NOMO-1 treated with DMSO at 0.1 percent for 48 hours (cell line): ENCODE data around the gene ALDH16A1.

Source experiments
- DNase-seq: peaks from one replicate; lab custom pipeline; 2025; ENCODE audit not compliant: unreplicated experiment; lab: John Stamatoyannopoulos, UW

ALDH16A1 gene

GRCh38 chr19:49507803-49508494 is 54.9 kb downstream of the ALDH16A1 start:
- no peak for DNase-seq

GRCh38 chr19:49512970-49513745 is 60.1 kb downstream of the ALDH16A1 start:
- peak; percentile 59 for DNase-seq

- DNase-seq: no peak
Observed at GRCh38 chr19:49513746-49514118, 60.7 kb downstream of the ALDH16A1 start.

GRCh38 chr19:49514151-49514550 is 61.1 kb downstream of the ALDH16A1 start:
- DNase-seq: no peak

- peak; percentile 97 for DNase-seq
Observed at GRCh38 chr19:49515767-49516166, 62.7 kb downstream of the ALDH16A1 start.

DNA sequence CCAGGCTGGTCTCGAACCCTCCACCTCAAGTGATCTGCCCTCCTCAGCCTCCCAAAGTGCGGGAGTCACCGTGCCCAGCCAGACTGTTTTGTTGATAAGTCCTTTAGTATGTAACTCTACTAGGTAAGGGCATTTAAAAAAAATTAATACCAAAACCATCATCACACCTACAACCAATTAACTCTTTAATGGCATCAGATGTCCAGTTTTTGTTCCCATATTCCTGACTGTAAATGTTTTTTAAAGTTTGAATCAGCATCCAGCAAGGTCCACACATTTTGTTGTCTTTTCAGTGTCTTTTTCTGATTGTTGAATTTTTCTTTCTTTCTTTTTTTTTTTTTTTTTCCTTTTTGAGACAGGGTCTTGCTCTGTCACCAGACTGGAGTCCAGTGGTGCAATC is 65.0 kb downstream of the ALDH16A1 start:
- DNase-seq: no peak
